GM12891 (cell line): ENCODE data around the gene SRRM2.

Experiments
- PAX5 ChIP-seq: IDR thresholded peaks from 2 replicates; pipeline ENCODE4 v1.6.1; 2011; ENCODE audit warnings: low read length, moderate library complexity, mild to moderate bottlenecking; ENCODE audit not compliant: insufficient read depth, severe bottlenecking
- POLR2A ChIP-seq: IDR thresholded peaks from 2 replicates; pipeline ENCODE4 v1.6.1; 2011; ENCODE audit warnings: low read depth, low read length, control low read depth
- POLR2AphosphoS5 ChIP-seq: IDR thresholded peaks from 2 replicates; pipeline ENCODE4 v1.6.1; 2011; ENCODE audit warnings: low read depth, low read length, control low read depth
- POU2F2 ChIP-seq: IDR thresholded peaks from 2 replicates; pipeline ENCODE4 v1.6.1; 2011; ENCODE audit warnings: low read depth, mild to moderate bottlenecking, control low read depth, low read length, moderate library complexity
- SPI1 ChIP-seq: IDR thresholded peaks from 2 replicates; pipeline ENCODE4 v1.6.1; 2011; ENCODE audit warnings: low read depth, low read length, control low read depth
- TAF1 ChIP-seq: IDR thresholded peaks from 2 replicates; pipeline ENCODE4 v1.6.1; 2011; ENCODE audit warnings: low read depth, low read length, control low read depth

DNA sequence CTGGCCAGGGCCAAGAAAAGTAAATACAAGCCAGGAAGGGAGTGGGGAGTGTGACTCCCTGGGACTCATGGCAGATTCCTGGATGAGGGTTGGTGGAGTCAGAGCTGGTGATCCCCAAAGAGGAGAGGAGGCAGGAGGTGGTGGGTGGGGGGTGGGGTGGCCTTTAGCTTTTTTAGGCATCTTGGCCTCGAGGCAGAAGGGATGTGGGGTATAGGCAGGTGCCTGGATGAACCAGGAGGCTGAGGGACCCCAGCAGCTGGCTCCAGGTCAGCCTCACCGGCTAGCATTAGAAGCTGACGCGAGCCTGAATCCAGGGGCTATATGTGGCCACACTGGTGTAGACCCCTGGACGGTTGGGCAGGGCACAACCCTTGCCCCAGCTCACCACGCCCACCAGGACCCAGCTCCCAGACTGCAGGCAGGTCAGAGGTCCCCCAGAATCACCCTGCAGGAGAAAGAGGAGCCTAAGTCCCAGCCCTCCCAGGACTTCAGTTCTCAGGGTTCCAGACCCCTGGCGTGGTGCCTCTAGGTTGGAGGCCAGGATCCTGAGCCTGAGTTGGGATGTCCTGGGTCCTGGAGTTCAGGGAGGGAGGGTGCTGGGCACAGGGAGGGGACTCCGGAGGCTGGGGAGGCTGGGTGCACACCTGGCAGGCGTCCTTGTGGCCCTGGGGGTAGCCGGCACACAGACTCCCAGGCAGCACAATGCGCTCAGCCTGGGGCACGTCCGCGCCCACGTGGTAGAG, 32.1 kb downstream of the SRRM2 start:
- TF ChIP-seq POLR2A (no peak), POLR2AphosphoS5 (no peak), TAF1 (no peak), POU2F2 (no peak), PAX5 (no peak), SPI1 (no peak)
